ENCODE data around the gene BUD23. TPM values are rescaled to one million over a fixed set of nuclear protein-coding genes. Genes with fewer than 3 reads are reported as not detected.

The BUD23 gene
- total RNA-seq, 1 donor from 2014 or later, result 97.9 TPM

- peaks cover 36% of the 10 kb centered on the region for H3K36me3 ChIP-seq (ENCODE audit: control insufficient read depth, insufficient read depth, low read length)
- H3K27me3 ChIP-seq (ENCODE audit: control insufficient read depth, insufficient read depth, low read length), result no peaks in the 10 kb centered on the region
- FAIRE-seq, result no peak
- H3K4me3 ChIP-seq (ENCODE audit: low read depth, low read length), result no peak overlapping the region
- TF ChIP-seq, protein P1, sequence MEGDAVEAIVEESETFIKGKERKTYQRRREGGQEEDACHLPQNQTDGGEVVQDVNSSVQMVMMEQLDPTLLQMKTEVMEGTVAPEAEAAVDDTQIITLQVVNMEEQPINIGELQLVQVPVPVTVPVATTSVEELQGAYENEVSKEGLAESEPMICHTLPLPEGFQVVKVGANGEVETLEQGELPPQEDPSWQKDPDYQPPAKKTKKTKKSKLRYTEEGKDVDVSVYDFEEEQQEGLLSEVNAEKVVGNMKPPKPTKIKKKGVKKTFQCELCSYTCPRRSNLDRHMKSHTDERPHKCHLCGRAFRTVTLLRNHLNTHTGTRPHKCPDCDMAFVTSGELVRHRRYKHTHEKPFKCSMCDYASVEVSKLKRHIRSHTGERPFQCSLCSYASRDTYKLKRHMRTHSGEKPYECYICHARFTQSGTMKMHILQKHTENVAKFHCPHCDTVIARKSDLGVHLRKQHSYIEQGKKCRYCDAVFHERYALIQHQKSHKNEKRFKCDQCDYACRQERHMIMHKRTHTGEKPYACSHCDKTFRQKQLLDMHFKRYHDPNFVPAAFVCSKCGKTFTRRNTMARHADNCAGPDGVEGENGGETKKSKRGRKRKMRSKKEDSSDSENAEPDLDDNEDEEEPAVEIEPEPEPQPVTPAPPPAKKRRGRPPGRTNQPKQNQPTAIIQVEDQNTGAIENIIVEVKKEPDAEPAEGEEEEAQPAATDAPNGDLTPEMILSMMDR (IDR thresholded peaks at IDR 0.05; ENCODE audit: insufficient read depth, low read length, severe bottlenecking), result no peak
- DNase-seq (ENCODE audit: low read depth), result no peak
Observed at GRCh38 chr7:73690646-73691045, 7.2 kb downstream of the BUD23 start.

DNA sequence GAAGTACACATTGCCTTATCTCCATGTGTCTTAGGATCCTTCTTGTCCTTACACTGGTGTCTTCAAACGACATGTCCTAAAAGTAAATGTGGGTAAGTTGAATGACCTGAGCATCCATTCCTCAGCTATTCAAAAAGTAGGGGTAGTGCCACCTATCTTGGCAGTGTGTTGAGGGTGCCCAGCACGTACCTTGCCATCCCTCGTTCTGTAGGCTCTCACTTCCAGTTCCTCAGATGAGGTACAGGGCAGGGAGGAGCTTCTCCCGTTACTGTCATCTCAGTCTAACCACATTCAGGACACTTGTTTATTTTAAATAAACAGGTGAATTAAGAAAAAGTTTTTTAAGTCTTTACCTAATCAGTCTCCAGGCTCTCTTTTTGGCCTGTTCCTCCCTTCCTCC is 13.0 kb downstream of the BUD23 start:
- Histone ChIP-seq H3K4me3 (ENCODE audit: low read depth, low read length) (no peak overlapping the region), H3K27me3 (ENCODE audit: control insufficient read depth, insufficient read depth, low read length) (no peaks in the 10 kb centered on the region), H3K36me3 (ENCODE audit: control insufficient read depth, insufficient read depth, low read length) (peaks cover 53% of the 10 kb centered on the region)
- TF ChIP-seq, protein P1 (IDR thresholded peaks at IDR 0.05; ENCODE audit: insufficient read depth, low read length, severe bottlenecking), result no peak
- no peak for DNase-seq (ENCODE audit: low read depth)
- no peak for FAIRE-seq

DNA sequence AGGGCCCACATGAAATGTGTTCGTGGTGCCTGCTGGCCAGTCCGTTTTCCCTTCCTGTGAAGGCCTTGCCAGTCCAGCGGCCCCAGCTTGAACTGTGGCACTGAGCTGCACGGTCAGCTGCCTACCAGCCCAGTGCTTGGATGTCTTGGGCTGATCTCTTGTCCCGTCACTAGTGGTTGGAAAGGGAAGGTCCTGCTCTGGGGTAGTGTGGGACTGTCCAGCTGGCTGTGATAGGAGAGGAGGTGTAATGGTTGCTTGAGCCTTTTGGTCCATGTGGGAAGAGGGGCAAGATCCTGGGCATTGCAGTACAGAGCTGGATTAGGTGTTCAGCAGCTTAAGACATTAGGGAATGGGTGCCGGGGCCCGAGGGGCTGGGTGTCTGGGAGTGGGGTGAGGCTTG is 15.0 kb downstream of the BUD23 start:
- no peak overlapping the region for H3K4me3 ChIP-seq (ENCODE audit: low read depth, low read length)
- TF ChIP-seq, protein P1 (IDR thresholded peaks at IDR 0.05; ENCODE audit: insufficient read depth, low read length, severe bottlenecking), result no peak
- H3K36me3 ChIP-seq (ENCODE audit: control insufficient read depth, insufficient read depth, low read length), result peaks cover 47% of the 10 kb centered on the region
- no peaks in the 10 kb centered on the region for H3K27me3 ChIP-seq (ENCODE audit: control insufficient read depth, insufficient read depth, low read length)
- FAIRE-seq, result no peak
- DNase-seq (ENCODE audit: low read depth), result no peak

DNA sequence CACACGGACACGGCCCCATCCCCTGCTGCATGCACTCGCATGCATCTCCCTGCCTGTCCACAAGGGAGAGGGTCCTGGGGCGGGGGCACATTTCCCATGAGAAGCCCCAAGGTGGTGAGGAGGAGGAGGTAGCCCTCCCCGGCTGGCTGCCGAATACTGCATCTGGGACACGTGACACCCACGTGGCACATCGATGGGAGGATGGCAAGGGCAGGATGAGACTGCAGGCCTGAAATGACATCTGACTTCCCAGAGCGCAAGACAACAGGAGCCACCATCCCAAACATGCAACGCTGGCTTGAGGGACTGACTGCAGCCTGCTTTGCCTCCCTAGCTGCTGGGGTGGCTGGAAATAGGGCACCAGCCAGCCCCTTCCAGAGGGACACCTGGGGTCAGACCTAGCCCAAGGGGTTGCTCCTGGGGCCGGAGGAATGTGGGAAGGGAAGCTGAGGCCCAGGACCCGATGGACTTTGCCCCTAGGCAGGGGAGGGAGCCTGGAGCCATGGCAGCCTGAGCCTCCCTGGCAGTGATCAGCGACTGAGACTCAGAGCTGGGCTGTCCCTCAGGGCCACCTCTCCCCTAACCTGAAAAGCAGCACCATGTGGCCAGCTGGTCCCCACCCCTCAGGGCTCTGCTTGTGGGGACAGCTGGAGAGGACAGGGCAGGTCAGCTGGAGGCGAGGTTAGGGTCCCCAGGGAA is 16.1 kb downstream of the BUD23 start:
- TF ChIP-seq, protein P1 (IDR thresholded peaks at IDR 0.05; ENCODE audit: insufficient read depth, low read length, severe bottlenecking), result no peak
- no peak for FAIRE-seq

GRCh38 chr7:73700069-73700423 is 16.6 kb downstream of the BUD23 start:
- FAIRE-seq, result no peak
- Histone ChIP-seq H3K4me3 (ENCODE audit: low read depth, low read length) (no peak overlapping the region), H3K36me3 (ENCODE audit: control insufficient read depth, insufficient read depth, low read length) (peaks cover 37% of the 10 kb centered on the region), H3K27me3 (ENCODE audit: control insufficient read depth, insufficient read depth, low read length) (no peaks in the 10 kb centered on the region)
- TF ChIP-seq, protein P1 (IDR thresholded peaks at IDR 0.05; ENCODE audit: insufficient read depth, low read length, severe bottlenecking), result no peak
- no peak for DNase-seq (ENCODE audit: low read depth)

More for the DNA sequence above, 16.1 kb downstream of the BUD23 start:
- no peak for DNase-seq (ENCODE audit: low read depth)
- Histone ChIP-seq H3K36me3 (ENCODE audit: control insufficient read depth, insufficient read depth, low read length) (peaks cover 40% of the 10 kb centered on the region), H3K27me3 (ENCODE audit: control insufficient read depth, insufficient read depth, low read length) (no peaks in the 10 kb centered on the region), H3K4me3 (ENCODE audit: low read depth, low read length) (no peak overlapping the region)
